K562 (cell line): ENCODE measurements around the gene PDE2A. TPM values are rescaled to one million over a fixed set of nuclear protein-coding genes. Genes with fewer than 3 reads are reported as not detected.

Experiments
- CAMTA2 ChIP-seq: fragments of 250-450 bp; sonication (Bioruptor Pico); conservative IDR thresholded peaks from 2 replicates; pipeline ENCODE4 v1.5.1; 2022
- CBFB ChIP-seq: sonication (generic); formaldehyde crosslinking; IDR thresholded peaks from 2 replicates; pipeline ENCODE4 v1.4.0; 2020; ENCODE audit warnings: mild to moderate bottlenecking, missing genetic modification reagents
- CBX2 ChIP-seq: fragments of 200-600 bp; sonication (generic); IDR thresholded peaks from one replicate; pipeline ENCODE4 v1.6.1; 2012; ENCODE audit warnings: mild to moderate bottlenecking, low read length, inconsistent platforms; ENCODE audit not compliant: insufficient read depth, poor library complexity, severe bottlenecking
- CREB5 ChIP-seq: fragments of 250-450 bp; sonication (Bioruptor Pico); IDR thresholded peaks from 2 replicates; pipeline ENCODE4 v1.5.0; 2020; ENCODE audit warnings: mild to moderate bottlenecking
- CTBP1 ChIP-seq: fragments of 450-650 bp; IDR thresholded peaks from 2 replicates; pipeline ENCODE4 v1.6.1; 2016; ENCODE audit warnings: borderline replicate concordance
- CXXC5 ChIP-seq: fragments of 250-450 bp; sonication (Bioruptor Pico); IDR thresholded peaks from 2 replicates; pipeline ENCODE4 v1.8.0; 2022; ENCODE audit warnings: inconsistent platforms, mild to moderate bottlenecking, moderate library complexity
- GABPB1 ChIP-seq: sonication (generic); formaldehyde crosslinking; IDR thresholded peaks from 2 replicates; pipeline ENCODE4 v1.8.0; 2022; ENCODE audit warnings: mild to moderate bottlenecking, missing genetic modification reagents
- HDAC2 ChIP-seq: fragments of 450-650 bp; IDR thresholded peaks from 2 replicates; pipeline ENCODE4 v1.6.1; 2016; ENCODE audit warnings: mild to moderate bottlenecking
- HMBOX1 ChIP-seq: sonication (generic); IDR thresholded peaks from 2 replicates; pipeline ENCODE4 v1.6.1; 2016
- MCM5 ChIP-seq: fragments of 450-650 bp; IDR thresholded peaks from 2 replicates; pipeline ENCODE4 v1.6.1; 2016; ENCODE audit warnings: low read depth
- MEIS2 ChIP-seq: fragments of 450-650 bp; IDR thresholded peaks from 2 replicates; pipeline ENCODE4 v1.6.1; 2014; ENCODE audit warnings: mild to moderate bottlenecking; ENCODE audit not compliant: partially characterized antibody
- MNT ChIP-seq, 2 experiments: fragments of 450-650 bp; conservative IDR thresholded peaks; 2 replicates each; pipeline ENCODE4 v1.6.1; 2017; ENCODE audit warnings: mild to moderate bottlenecking in 2 of 2, moderate library complexity in 2 of 2
- NCOA2 ChIP-seq, 2 experiments: fragments of 450-650 bp; IDR thresholded peaks; 2 replicates each; pipeline ENCODE4 v1.6.1; 2018; ENCODE audit warnings: mild to moderate bottlenecking in 2 of 2, moderate library complexity in 1 of 2; ENCODE audit not compliant: partially characterized antibody in 2 of 2
- NFRKB ChIP-seq: fragments of 450-650 bp; IDR thresholded peaks from 2 replicates; pipeline ENCODE4 v1.6.1; 2016; ENCODE audit warnings: low read depth
- NFYB ChIP-seq: IDR thresholded peaks from 2 replicates; pipeline ENCODE4 v1.6.1; 2011; ENCODE audit warnings: mild to moderate bottlenecking, moderate library complexity; ENCODE audit not compliant: insufficient read length; ENCODE audit errors: extremely low read depth
- PATZ1 ChIP-seq: fragments of 250-450 bp; sonication (Bioruptor Pico); IDR thresholded peaks from 2 replicates; pipeline ENCODE4 v1.5.0; 2020; ENCODE audit warnings: mild to moderate bottlenecking, borderline replicate concordance
- PURB ChIP-seq: sonication (generic); formaldehyde crosslinking; IDR thresholded peaks from 2 replicates; pipeline ENCODE4 v1.9.0; 2021; ENCODE audit warnings: low read depth, mild to moderate bottlenecking, missing genetic modification reagents
- SETDB1 ChIP-seq: IDR thresholded peaks from one replicate; pipeline ENCODE4 v1.6.1; 2012; ENCODE audit warnings: low read length, control low read depth, inconsistent platforms
- SMARCC2 ChIP-seq: fragments of 450-650 bp; IDR thresholded peaks from 2 replicates; pipeline ENCODE4 v1.6.1; 2017; ENCODE audit warnings: antibody characterized with exemption, moderate library complexity, mild to moderate bottlenecking, low read depth
- TCF3 ChIP-seq: sonication (generic); formaldehyde crosslinking; IDR thresholded peaks from 2 replicates; pipeline ENCODE4 v1.4.0; 2020; ENCODE audit warnings: mild to moderate bottlenecking, missing genetic modification reagents
- TRIM28 ChIP-seq: fragments of 450-650 bp; IDR thresholded peaks from 2 replicates; pipeline ENCODE4 v1.6.1; 2017
- ZNF197 ChIP-seq: fragments of 200-800 bp; sonication (Bioruptor generic); IDR thresholded peaks from 2 replicates; pipeline ENCODE4 v1.6.1; 2016; ENCODE audit warnings: low read depth, missing genetic modification characterization, missing compliant biosample characterization
- ZNF212 ChIP-seq: fragments of 450-650 bp; formaldehyde crosslinking; IDR thresholded peaks from 2 replicates; pipeline ENCODE4 v1.4.0; 2020; ENCODE audit warnings: mild to moderate bottlenecking
- ZNF41 ChIP-seq: fragments of 250-450 bp; sonication (Bioruptor Pico); conservative IDR thresholded peaks from 2 replicates; pipeline ENCODE4 v1.4.0; 2020; ENCODE audit warnings: mild to moderate bottlenecking
- ZNF707 ChIP-seq: fragments of 250-450 bp; sonication (Bioruptor Pico); conservative IDR thresholded peaks from 2 replicates; pipeline ENCODE4 v1.8.0; 2022; ENCODE audit warnings: inconsistent platforms, mild to moderate bottlenecking, moderate library complexity
- polyA plus RNA-seq, 8 experiments: library from polyadenylated mRNA; depleted of rRNA in 4 of 8; stranded (reverse) in 5 of 8; unstranded in 3 of 8; fragments of >200 nt; fragmentation: Nextera tagmentation in 2 of 8; fragmentation: Illumina TruSeq in 1 of 8; extraction: Ambion mirVana in 2 of 8; extraction: Trizol in 1 of 8; gene quantifications; 2 replicates each; pipeline versions ENCODE4 v1.2.1 to v1.2.3, GENCODE V29; 2011 to 2014; ENCODE audit warnings: inconsistent platforms in 1 of 8, missing spikeins in 1 of 8
- total RNA-seq, 7 experiments: library from RNA; depleted of rRNA in 6 of 7; stranded (reverse); fragments of >200 nt in 6 of 7; fragmentation: Illumina TruSeq in 2 of 7; extraction: Trizol in 2 of 7; gene quantifications; 2 replicates each; pipeline versions ENCODE4 v1.2.1 to v1.2.3, GENCODE V29; 2011 to 2021; ENCODE audit warnings: low replicate concordance in 1 of 7

PDE2A gene
- total and polyA plus RNA-seq, 9 of the 15 experiments (the other 6 are each of a cell fraction or from before 2014, with no cell fraction given) = 0.07 to 15.2 (median 1.6) TPM; not detected in 1

- TF ChIP-seq SMARCC2 (peak; percentile 40; the same call in 1 of the 2 replicates), NCOA2 (IDR thresholded peaks at IDR 0.05; ENCODE audit: partially characterized antibody in 2 of 2) (no peak), CREB5 (CRISPR knock-in tag) (no peak), MNT (conservative IDR thresholded peaks at IDR 0.05) (no peak), MEIS2 (peak; percentile 10), NFRKB (no peak), NFYB (no peak), PURB (no peak), PATZ1 (no peak), ZNF212 (CRISPR knock-in tag) (no peak), MCM5 (no peak), ZNF197 (CRISPR knock-in tag) (no peak), HDAC2 (peak; percentile 68; the same call in 1 of the 2 replicates), CAMTA2 (no peak), CTBP1 (0 out of 2 replicates have a peak, but pooled peaks have one; percentile 74), ZNF707 (CRISPR knock-in tag) (no peak), GABPB1 (CRISPR knock-in tag) (no peak), CBX2 (no peak), ZNF41 (CRISPR knock-in tag) (no peak), CXXC5 (CRISPR knock-in tag) (peak; percentile 28), SETDB1 (no peak), TCF3 (CRISPR knock-in tag) (peak; percentile 87), CBFB (CRISPR knock-in tag) (no peak), TRIM28 (no peak), HMBOX1 (no peak)
These were observed 21.2 kb downstream of the PDE2A start (continued) for GRCh38 chr11:72652873-72653630.
